T-helper 22 cell (primary cell): ENCODE measurements around the gene PALM.
"Not testable (repeated sequence)": the region's sequence is repeated elsewhere in the genome, so short reads cannot be mapped to it uniquely, and the experiment has no call there.

Source experiments
- DNase-seq: peaks from one replicate; pipeline ENCODE4 v3.0.0-alpha.2; 2020; ENCODE audit warnings: low read depth

Gene PALM, protein sequence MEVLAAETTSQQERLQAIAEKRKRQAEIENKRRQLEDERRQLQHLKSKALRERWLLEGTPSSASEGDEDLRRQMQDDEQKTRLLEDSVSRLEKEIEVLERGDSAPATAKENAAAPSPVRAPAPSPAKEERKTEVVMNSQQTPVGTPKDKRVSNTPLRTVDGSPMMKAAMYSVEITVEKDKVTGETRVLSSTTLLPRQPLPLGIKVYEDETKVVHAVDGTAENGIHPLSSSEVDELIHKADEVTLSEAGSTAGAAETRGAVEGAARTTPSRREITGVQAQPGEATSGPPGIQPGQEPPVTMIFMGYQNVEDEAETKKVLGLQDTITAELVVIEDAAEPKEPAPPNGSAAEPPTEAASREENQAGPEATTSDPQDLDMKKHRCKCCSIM

DNA sequence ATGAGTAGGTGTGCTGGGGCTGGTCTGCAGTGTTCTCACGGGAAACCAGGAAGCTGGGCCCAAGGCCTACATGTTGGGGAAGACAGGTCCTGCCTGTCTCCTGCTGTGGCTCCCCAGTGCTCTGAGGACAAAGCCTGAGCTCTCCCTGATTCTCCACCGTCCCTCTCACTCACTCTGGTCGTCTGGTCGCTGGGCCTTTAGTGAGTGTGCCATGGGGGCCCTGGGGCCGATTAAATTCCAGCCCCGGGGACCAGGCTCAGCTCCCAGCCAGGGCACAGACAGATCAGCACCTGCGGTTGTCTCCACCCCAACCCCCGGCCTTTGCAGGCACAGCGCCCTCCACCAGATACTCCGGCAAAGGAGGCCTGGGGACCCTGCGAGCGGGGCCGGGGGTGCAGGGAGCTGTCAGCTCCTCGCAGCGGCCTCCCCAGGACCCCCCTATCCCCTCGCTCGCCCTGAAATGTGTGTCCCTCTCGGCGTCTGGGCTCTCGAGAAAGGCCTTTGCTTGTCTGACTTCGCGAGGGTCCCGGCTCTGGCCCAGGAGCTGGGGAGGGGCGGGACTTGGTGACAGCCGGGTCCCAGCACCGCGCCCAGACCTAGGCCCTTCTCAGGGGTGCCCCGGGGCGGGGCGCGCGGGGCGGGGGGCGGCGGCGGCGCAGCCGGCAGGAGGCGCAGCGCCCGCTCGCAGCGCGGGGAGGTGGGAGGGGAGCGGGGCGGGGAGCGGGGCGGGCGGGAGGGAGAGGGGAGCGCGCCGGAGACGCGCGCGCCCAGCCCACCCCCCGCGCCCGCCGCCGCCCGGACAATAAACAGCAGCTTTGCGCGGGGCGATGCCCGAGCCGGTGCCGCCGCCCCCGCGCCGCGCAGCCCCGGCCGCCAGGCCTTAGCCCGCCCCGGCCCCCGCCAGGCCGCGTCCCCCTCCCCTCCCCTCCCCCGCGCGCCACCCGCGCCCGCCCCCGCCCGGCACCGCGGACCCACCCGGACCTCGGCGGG lies at the start of gene PALM:
PALM (plus strand) TSS at position 782 of the 990 bp plus-strand sequence. CDS start 212 bp downstream, outside the sequence.
- DNase-seq, result no peak

DNA sequence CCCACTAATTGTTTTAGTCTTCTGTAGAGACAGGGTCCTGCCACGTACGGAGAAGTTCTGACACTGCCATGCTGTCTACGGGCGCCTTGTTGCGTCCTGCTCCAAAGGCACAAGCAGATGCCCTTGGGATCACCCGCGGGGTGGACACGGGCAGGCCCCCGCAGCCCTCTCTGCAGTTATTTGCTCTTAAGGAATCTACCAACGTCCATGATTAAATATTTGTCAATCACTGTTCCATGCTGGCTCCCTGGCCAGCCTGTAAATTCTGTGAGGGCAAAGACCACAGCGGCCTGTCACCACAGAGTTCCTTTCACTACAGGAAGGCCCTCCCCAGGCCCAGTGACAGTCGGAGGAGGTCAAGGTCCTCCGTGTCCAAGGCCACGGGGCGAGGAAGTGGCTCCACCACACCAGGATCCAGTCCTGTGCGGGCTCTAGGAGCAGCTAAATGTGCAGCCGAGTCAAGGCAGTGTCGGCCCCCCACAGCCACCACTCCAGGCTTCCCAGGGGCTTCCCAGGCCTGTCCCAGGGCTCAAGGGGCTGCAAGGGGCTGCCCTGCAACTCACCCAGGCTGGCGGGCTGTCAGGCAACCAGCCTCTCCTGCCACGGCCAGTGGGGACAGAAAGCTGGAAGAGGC lies 47.8 kb upstream of the PALM start:
- no peak for DNase-seq

DNA sequence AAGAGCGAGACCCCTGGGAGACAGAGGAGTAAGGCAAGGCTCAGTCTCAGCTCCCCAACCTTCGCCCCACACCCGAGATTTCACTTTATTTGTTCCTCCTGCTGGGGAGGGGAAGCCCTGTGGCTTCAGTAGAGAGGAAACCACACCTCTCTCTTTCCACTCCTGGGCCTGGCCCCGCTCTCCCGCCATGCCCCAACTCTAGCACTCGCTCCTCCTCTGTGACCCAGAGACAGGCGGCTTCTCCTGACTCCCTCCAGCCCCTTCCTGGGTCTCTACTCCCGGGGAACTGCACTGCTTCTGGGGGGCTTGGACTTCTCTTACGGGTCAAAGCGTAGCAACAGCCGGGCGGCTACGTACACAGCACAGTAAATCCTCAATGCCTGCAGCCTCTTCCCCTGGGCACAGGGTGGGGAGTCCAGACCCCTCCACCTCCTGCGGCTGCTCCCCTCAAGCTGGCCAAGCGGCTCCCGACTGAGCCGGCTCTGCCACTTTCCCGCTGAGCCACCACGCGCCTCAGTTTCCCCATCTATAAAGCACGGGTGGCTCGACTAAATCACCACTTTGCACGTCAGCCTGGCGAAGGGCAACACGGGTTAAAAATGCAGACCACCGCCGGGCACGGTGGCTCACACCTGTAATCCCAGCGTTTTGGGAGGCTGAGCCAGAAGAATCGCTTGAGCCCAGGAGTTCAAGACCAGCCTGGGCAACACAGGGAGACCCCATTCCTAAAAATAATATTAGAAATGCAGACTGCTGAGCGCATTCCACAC lies 47.1 kb upstream of the PALM start:
- peak; percentile 56 for DNase-seq

DNA sequence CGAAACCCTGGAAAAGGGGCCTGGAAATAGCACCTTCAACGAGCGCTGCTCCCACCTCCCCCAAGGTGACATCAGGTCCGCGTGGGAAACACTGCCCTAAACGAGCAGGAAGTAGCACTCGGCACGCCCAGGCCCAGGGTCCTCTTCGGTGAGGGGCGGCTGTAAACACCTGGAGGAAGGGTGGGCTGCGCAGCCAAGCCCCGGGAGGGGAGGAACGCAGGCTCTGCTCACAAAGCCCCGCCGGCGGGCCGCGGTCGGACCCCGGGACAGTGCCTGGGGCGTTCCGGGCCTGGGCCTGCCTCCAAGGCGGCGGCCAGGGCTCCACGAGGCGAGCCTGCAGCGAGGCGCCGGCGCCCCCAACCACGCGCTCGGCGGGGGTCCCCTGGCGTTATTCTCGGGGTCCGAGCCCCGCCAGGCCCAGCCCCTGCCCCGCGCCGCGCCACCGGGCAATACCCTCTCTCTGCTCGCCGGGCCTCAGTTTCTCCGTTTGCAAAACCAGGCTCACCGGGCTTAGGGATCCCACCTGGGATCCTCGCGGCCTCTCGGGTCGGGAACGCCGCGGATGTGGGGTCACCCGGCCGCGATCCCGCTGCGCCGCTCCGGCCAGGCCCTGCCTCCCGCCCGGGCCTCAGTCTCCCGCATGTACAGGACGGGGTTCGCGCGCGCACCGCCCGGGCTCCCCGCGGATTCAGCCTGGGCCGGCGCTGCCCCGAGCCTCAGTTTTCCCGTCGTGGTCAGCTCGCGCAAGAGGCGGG lies 46.4 kb upstream of the PALM start:
- peak; percentile 60 for DNase-seq

DNA sequence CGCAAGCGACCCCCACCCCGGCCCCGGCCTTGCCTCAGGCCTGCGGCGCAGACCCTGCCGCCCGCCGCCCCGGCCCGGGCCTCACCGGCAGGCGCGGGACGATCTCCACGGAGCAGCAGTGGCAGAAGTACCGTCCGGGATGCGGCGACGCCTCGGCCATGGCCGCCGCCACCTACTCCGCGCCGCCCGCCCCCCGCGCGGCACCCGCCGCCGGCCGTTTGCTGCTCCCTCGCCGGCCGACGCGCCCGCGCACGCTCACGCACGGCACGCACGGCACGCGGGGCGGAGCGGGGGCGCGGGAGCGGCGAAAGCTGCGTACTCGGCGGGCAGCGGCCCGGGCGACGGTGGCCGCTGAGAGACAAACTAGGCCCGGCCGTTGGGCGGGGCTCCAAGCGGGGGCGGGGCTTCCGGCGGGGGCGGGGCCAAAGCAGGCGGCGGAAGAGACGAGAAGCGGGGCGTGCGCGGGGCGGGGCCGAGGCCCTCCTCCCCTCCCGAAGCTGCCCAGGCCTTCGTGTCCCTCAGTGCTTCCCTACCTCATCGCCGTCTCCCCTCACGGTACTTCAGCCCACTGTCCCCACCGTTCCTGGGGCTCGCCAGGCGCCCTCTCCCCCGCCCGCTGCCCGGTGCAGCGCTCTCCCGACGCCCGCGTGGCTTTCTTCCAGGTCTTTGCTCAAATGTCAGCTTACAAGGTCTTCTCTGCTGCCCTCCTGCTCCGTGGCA lies 45.6 kb upstream of the PALM start, which contains the start of gene RNF126:
RNF126 (minus strand) TSS at position 253 of the 720 bp plus-strand sequence; CDS start at position 160, 93 bp downstream.
- peak; percentile 89 for DNase-seq

DNA sequence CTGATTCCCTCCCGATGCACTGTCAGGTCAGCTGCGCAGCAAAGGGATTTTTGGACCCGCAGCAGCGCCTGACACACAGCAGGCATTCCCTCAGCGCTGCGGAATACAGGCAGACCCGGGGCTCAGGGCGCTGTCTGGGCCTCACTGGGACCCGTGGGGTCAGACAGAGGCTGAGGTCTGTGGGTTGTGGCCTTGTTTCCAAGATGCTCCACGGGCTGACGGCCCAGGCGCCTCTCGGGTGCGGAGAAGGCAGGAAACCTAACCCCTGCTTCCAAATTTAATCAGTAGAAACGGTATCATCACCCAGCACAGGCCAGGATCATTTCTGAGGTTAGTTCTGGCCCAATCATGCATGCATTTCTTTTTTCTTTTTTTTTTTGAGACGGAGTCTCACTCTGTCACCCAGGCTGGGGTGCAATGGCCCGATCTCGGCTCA lies 45.0 kb upstream of the PALM start:
- DNase-seq, result no peak

DNA sequence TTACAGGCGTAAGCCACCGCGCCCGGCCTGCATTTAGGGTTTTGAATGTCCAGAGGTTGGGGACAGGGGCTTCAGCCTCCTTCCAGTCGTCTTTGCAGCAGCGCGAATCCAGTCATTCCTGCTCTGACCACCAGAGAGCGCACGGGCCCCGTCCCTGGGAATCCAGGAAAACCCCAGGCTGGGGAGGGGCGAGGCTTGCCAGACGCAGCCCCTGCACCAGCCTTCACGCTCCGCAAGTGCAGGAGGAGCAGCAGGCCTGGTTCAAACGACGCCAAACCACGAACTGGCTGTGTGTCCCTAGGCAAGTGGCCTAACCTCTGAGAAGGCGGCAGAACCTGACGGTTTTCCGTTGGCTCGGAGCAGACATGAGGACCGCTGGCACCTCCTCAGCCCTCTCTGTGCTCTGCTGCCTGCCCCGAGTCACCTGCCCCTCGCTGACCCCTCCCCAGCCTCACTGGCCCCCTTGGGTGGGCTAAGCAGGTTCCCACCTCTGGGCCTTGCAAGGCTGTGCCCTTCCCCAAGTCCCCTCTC lies 43.8 kb upstream of the PALM start:
- DNase-seq, result peak; percentile 64

DNA sequence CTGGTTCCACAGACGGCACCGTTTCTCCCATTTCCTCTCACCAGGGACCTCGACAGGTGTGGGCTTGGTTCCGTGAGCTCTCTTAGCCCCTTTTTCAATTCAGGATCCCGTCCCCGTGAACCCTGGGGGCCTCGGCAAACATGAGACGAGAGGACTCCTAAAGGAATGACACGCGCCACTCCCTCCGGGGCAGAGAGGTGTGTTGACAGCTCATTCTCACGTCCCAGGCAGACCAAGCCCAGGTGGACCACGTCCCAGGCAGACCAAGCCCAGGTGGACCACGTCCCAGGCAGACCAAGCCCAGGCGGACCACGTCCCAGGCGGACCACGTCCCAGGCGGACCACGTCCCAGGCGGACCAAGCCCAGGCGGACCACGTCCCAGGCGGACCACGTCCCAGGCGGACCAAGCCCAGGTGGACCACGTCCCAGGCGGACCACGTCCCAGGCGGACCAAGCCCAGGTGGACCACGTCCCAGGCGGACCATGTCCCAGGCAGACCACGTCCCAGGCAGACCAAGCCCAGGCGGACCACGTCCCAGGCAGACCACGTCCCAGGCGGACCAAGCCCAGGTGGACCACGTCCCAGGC lies 41.7 kb upstream of the PALM start:
- DNase-seq, result not testable (repeated sequence)

DNA sequence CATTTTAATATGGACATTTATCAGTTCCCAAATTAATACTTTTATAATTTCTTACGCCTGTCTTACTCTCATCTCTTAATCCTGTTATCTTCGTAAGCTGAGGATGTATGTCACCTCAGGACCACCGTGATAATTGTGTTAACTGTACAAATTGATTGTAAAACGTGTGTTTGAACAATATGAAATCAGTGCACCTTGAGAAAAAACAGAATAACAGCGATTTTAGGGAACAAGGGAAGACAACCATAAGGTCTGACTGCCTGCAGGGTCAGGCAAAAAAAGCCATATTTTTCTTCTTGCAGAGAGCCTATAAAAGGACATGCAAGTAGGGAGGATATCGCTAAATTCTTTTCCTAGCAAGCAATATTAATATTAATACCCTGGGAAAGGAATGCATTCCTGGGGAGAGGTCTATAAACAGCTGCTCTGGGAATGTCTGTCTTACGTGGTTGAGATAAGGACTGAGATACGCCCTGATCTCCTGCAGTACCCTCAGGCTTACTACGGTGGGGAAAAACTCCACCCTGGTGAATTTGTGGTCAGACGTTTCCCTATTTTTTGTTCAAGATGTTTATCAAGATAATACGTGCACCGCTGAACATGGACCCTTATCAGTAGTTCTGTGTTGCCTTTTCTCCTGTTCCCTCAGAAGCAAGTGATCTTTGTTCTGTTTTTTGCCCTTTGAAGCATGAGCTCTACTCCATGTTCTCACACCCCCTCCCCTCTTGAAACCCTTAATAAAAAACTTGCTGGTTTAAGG lies 39.9 kb upstream of the PALM start:
- not testable (repeated sequence) for DNase-seq

DNA sequence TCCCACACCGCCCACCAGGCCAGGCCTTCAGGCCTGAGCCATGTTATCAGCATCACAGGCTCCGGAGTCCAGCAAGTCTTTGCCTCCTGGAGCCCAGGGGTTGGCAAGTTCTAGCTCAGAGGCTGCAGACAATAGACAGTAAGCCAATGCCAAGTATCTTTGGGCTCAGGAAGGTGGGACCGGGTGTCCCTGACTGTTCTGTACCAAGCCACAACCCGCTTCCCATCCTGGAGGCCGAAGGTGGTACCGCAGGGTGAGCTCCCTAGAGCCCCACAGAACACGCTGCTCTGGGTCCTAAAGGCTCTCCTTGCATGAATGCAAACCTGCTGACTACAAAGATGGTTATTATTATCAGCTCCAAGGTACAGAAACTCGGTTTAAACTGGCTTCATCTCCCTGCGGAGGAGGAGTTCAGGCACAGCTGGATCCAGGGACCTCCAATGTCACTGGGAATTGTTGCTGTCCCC lies 38.1 kb upstream of the PALM start:
- no peak for DNase-seq

DNA sequence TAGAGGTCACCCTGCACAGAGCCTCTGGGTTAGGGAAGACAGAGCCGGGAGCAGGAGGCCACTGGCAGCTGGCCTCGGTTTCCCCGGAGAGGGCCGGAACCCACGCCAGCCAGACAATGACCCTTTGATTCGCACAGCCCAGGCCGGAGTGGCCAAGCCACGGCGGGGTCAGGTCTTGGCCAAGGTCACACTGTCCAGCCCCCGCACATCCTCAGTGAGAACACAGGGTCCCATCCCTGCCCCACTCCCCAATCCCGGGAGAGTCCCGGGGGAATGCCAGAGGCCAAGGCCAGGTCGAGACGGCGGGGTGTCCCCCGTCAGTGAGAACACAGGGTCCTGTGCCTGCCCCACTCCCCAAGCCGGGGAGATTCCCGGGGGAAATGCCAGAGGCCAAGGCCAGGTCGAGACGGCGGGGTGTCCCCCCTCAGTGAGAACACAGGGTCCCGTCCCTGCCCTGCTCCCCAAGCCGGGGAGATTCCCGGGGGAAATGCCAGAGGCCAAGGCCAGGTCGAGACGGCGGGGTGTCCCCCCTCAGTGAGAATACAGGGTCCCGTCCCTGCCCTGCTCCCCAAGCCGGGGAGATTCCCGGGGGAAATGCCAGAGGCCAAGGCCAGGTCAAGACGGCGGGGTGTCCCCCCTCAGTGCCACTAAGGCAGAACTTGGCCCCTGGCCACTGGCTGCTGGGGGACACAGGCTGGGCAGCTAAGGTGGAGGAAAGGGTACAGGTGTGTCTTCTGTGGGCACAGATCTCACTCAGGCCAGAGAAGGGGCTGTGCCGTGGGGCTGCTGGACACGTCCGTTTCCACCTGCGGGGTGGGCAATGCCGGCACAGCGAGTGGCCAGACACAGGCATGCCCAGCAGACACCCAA lies 34.2 kb upstream of the PALM start:
- DNase-seq, result no peak

DNA sequence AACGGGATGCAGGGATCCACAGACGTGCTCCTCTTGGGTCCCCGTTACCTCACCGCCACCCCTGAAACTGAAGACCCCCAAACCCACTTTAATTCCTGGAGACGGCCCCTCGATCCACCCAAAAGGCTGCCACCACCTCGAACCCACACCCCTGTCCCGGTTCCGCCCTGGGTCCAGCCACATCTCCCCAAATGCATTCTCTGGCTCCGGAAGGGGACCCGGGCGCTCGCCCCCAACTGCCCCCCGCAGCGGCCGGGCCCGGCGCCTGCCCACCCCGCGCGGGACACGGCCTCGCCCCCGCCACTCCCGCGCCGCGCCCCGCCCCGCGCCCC lies 32.8 kb upstream of the PALM start:
- no peak for DNase-seq

DNA sequence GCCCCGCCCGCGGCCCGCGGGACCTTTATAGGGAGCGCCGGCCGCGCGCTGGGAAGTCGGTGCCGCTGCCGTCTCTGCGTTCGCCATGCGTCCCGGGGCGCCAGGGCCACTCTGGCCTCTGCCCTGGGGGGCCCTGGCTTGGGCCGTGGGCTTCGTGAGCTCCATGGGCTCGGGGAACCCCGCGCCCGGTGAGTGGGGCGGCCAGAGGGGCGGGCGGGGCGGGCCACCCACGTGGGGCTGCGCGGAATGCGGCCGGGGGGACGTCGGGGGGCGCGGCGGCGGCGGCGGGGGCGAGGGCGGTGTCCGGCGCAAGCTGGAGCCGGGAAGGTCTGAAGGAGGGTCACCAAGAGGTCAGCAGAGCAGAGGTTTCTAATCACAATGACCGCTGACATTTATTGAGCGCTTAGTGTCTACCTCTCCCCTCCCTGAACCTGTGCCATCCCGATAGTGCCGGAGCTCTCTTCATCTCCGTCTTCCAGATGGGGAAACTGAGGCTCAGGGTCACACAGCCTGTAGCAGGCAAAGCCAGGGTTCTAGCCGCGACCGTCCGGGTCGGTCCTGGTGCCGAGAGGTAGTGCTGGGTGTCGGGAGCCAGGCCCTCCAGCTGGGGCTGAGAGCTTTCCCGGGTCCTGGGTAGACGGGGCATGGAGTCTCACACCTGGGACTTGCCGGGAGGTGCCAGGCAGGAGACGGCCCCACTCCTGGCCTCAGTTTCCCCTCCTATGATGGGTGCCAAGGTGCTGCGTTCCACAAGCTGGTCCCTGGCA lies 32.2 kb upstream of the PALM start, which contains the start of gene FSTL3:
FSTL3 (plus strand) TSS at position 54 of the 767 bp plus-strand sequence; CDS start at position 86, 32 bp downstream.
- no peak for DNase-seq

DNA sequence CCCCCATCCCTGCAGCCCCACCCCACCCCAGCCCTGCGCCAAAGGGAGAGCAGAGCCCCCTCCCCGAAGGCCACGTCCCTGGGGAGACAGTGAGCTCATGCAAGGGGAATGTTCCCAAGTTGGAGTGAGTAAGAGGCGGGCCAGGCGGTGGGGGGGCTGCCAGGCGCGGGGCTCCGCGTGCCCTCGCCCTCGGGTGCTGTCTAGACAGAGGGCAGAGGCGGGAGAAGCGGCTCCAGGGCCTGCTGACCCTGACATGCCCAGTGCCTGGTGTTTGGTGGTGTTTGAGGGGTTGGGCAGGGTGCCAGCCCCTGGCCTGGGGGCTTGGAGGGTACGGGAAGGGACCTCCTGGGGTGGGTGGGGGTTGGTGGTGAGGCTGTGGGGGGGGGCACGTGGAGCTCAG lies 31.5 kb upstream of the PALM start:
- no peak for DNase-seq

DNA sequence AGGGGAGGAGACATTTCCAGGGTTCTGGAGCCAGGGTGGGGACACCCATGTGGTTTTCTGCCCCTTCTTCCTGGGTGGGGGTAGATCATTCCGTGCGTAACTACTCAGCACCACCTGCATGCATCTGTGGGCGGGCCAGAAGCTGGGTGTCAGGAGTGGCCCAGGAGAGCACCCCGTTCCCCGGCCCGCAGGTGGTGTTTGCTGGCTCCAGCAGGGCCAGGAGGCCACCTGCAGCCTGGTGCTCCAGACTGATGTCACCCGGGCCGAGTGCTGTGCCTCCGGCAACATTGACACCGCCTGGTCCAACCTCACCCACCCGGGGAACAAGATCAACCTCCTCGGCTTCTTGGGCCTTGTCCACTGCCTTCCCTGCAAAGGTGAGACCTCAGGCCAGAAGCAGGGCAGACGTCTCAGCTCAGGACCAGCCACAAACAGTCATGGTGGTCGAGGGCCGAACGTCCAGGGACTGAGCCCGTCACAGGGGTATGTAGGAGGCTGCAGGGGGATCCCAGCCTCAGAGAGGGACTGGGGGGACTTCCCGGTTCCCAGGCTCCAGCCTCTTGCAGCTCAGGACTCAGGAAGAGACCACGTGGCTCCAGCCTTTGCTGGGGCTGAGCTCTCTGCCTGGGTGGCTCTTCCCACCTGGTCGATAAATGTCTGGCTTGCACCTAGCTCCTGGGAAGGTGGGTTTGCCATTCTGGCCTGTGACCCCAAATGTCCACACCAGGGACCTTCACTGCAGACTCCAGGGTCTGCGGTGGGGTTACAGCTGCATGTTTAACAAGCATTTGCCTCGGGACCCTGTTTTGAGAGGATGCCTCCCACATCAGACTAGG lies 30.9 kb upstream of the PALM start:
- DNase-seq, result no peak
